Stomach (tissue), 9 donors: Measurements from ENCODE around the gene PTPRZ1. TPM values are rescaled to one million over a fixed set of nuclear protein-coding genes. Genes with fewer than 3 reads are reported as not detected.

Source experiments
- DNase-seq, 2 donors: peaks; one replicate each; pipeline versions ENCODE4 v3.0.0 to v3.0.0-alpha.2; 2013 to 2019
- H3K27ac ChIP-seq, 5 donors: fragments of 200-600 bp in 4 of 5; sonication (generic) in 4 of 5; one replicate each; pipeline ENCODE4 v1.5.1; 2013 to 2019; ENCODE audit warnings: mild to moderate bottlenecking in 1 of 5, moderate library complexity in 1 of 5
- H3K27me3 ChIP-seq, 3 donors: fragments of 200-600 bp; sonication (generic); one replicate each; pipeline ENCODE4 v1.5.1; 2017 to 2019; ENCODE audit warnings: mixed run types in 1 of 3
- H3K36me3 ChIP-seq, 4 donors: fragments of 200-600 bp; sonication (generic); 1 replicate in 3 of 4; 2 replicates in 1 of 4; pipeline ENCODE4 v1.5.1; 2016 to 2019
- H3K4me1 ChIP-seq, 4 donors: fragments of 200-600 bp; sonication (generic); one replicate each; pipeline ENCODE4 v1.5.1; 2016 to 2019
- H3K4me3 ChIP-seq, 4 donors: fragments of 200-600 bp; sonication (generic) in 3 of 4; one replicate each; pipeline ENCODE4 v1.5.1; 2016 to 2019; ENCODE audit warnings: mild to moderate bottlenecking in 1 of 4
- H3K9me3 ChIP-seq, 4 donors: fragments of 200-600 bp; sonication (generic); one replicate each; pipeline ENCODE4 v1.5.1; 2016 to 2019
- EP300 ChIP-seq: sonication (generic); formaldehyde crosslinking; IDR thresholded peaks from one replicate; pipeline ENCODE4 v1.6.1; 2017; ENCODE audit warnings: antibody characterized with exemption
- POLR2A ChIP-seq, 4 donors: fragments of 450-650 bp; IDR thresholded peaks; one replicate each; pipeline ENCODE4 v1.6.1; 2016; ENCODE audit warnings: antibody characterized with exemption in 4 of 4, control low read depth in 2 of 4, mild to moderate bottlenecking in 1 of 4, moderate library complexity in 1 of 4
- POLR2AphosphoS5 ChIP-seq, 3 donors: sonication (generic); formaldehyde crosslinking; IDR thresholded peaks; one replicate each; pipeline ENCODE4 v1.6.1; 2016; ENCODE audit warnings: antibody characterized with exemption in 3 of 3
- WGBS, 5 donors: extraction: QIAGEN DNeasy Blood & Tissue Kit in 3 of 5; methylation state at CpG; one replicate each; pipeline versions ENCODE4 v1.1.5 to v1.1.7; 2013 to 2018; 5-methylcytosine and 5-hydroxymethylcytosine counted together
- intact Hi-C: fragments of 100-400 bp; cut with DNase I; formaldehyde crosslinking; loops from one replicate; pipeline ENCODE4 v1.15.1; 2023; ENCODE audit warnings: low total_unique reads
- polyA plus RNA-seq, 3 donors: library from polyadenylated mRNA; stranded (reverse); fragments of 200-250 nt; gene quantifications; one replicate each; pipeline ENCODE4 v1.2.3, GENCODE V29; 2013
- total RNA-seq, 5 donors: library from RNA; depleted of rRNA; stranded (reverse); fragments of >200 nt; gene quantifications; one replicate each; pipeline versions ENCODE4 v1.1.0 to v1.2.3, GENCODE V29; 2014 to 2016
- TF ChIP-seq, protein P1 (sequence below), 7 experiments: fragments of 450-650 bp in 4 of 7; fragments of 200-600 bp in 3 of 7; sonication (generic) in 3 of 7; IDR thresholded peaks; one replicate each; pipeline ENCODE4 v1.5.1; 2016 to 2019; ENCODE audit warnings: antibody characterized with exemption in 7 of 7, control low read depth in 2 of 7, mild to moderate bottlenecking in 1 of 7
- donor health status: healthy with polysubstance abuse.
- donor health status: Bipolar disorder and iron deficiency.
- donor health status: healthy.

Gene PTPRZ1
- total and polyA plus RNA-seq, 8 donors: 0.29 to 31.6 (median 18.1) TPM

DNA sequence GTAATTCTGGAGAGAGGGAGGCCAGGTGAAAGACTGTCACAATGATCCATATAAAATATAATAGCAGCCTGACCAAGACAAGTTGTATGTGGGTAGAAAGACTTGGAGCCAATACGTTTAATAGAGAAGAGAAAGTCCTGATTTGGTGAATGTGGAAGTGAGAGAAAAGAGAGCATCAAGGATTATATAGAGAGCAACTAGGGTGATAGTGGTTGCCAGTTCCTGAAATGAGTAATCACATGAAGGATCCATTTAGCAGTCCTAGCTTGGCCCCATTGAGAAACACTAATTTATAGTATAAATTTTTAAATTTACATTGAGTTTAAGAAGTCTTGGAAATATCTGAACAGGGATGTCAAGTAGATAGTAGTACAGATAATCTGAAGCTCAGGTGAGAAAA, 197.1 kb downstream of the PTPRZ1 start:
- H3K4me3 ChIP-seq: no peak overlapping the region
- no peak for DNase-seq
- no peaks in the 10 kb centered on the region for H3K4me1 ChIP-seq
- no peaks in the 10 kb centered on the region for H3K27me3 ChIP-seq
- peaks cover 0 to 12% (median 5%) of the 10 kb centered on the region in 4 donors for H3K36me3 ChIP-seq
- no peaks in the 10 kb centered on the region for H3K9me3 ChIP-seq
- no peak overlapping the region for H3K27ac ChIP-seq
- TF ChIP-seq POLR2A (IDR thresholded peaks at IDR 0.05) (no peak), EP300 (no peak), POLR2AphosphoS5 (IDR thresholded peaks at IDR 0.05) (no peak)
- TF ChIP-seq, protein P1, sequence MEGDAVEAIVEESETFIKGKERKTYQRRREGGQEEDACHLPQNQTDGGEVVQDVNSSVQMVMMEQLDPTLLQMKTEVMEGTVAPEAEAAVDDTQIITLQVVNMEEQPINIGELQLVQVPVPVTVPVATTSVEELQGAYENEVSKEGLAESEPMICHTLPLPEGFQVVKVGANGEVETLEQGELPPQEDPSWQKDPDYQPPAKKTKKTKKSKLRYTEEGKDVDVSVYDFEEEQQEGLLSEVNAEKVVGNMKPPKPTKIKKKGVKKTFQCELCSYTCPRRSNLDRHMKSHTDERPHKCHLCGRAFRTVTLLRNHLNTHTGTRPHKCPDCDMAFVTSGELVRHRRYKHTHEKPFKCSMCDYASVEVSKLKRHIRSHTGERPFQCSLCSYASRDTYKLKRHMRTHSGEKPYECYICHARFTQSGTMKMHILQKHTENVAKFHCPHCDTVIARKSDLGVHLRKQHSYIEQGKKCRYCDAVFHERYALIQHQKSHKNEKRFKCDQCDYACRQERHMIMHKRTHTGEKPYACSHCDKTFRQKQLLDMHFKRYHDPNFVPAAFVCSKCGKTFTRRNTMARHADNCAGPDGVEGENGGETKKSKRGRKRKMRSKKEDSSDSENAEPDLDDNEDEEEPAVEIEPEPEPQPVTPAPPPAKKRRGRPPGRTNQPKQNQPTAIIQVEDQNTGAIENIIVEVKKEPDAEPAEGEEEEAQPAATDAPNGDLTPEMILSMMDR (IDR thresholded peaks at IDR 0.05): no peak
- intact Hi-C loops: no loop called here
- 52 to 73% (median 62%) methylated on average over 1 of the region's 1 CpG for WGBS, 5 donors

DNA sequence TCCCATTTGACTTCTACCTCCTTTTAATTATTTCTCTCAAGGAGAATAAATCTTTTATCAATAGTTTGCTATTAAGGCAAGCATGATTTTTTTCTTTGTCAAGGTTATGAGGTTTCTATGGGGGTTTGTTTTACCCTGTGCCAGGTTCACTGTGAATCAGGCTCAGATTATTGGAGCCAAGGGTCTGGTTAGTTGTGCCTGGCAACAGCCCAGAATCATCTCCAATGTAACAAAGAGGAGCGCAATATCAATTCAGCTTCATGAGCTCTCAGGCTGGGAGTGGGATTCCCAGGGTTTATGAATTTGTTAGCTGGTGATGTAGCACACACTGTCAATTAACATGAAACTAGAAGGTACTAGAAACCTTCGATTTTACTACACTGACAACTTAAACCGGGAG, 197.9 kb downstream of the PTPRZ1 start:
- Histone ChIP-seq H3K27me3 (no peaks in the 10 kb centered on the region), H3K27ac (no peak overlapping the region), H3K9me3 (no peaks in the 10 kb centered on the region), H3K4me1 (no peaks in the 10 kb centered on the region), H3K36me3 (peaks cover 0 to 19% (median 8%) of the 10 kb centered on the region in 4 donors), H3K4me3 (no peak overlapping the region)
- no peak for TF ChIP-seq POLR2A (IDR thresholded peaks at IDR 0.05)
- no peak for TF ChIP-seq POLR2AphosphoS5 (IDR thresholded peaks at IDR 0.05)
- TF ChIP-seq, protein P1 (IDR thresholded peaks at IDR 0.05): no peak
- TF ChIP-seq EP300: no peak
- 87 to 97% (median 92%) methylated on average over 3 of the region's 3 CpGs for WGBS, 5 donors
- DNase-seq: no peak
- intact Hi-C loops: no loop called here

DNA sequence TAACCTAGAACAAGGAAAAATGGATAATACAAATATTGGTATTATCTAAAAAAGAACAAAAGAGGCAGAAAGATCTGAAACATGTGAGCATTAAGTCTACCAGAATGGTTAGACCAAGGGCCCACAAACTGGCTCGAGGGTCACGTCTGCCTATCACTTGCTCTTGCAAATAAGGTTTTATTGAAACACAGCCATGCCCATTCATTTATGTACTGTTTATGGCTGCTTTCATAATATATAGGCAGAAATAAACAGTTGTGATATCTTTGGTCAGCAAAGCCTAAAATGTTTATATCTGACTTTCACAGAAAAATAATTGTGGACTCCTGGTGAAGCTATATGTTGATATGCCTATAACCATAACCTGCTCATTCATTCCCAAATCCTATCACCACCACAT, 199.3 kb downstream of the PTPRZ1 start:
- Histone ChIP-seq H3K36me3 (peaks cover 6 to 33% (median 21%) of the 10 kb centered on the region in 4 donors), H3K4me3 (no peak overlapping the region), H3K9me3 (no peaks in the 10 kb centered on the region), H3K27me3 (no peaks in the 10 kb centered on the region), H3K4me1 (no peaks in the 10 kb centered on the region), H3K27ac (no peak overlapping the region)
- intact Hi-C loops: no loop called here
- DNase-seq: no peak
- WGBS, 5 donors: 72 to 87% (median 85%) methylated on average over 2 of the region's 2 CpGs
- TF ChIP-seq, protein P1 (IDR thresholded peaks at IDR 0.05): no peak
- no peak for TF ChIP-seq POLR2A (IDR thresholded peaks at IDR 0.05)
- no peak for TF ChIP-seq EP300
- no peak for TF ChIP-seq POLR2AphosphoS5 (IDR thresholded peaks at IDR 0.05)

DNA sequence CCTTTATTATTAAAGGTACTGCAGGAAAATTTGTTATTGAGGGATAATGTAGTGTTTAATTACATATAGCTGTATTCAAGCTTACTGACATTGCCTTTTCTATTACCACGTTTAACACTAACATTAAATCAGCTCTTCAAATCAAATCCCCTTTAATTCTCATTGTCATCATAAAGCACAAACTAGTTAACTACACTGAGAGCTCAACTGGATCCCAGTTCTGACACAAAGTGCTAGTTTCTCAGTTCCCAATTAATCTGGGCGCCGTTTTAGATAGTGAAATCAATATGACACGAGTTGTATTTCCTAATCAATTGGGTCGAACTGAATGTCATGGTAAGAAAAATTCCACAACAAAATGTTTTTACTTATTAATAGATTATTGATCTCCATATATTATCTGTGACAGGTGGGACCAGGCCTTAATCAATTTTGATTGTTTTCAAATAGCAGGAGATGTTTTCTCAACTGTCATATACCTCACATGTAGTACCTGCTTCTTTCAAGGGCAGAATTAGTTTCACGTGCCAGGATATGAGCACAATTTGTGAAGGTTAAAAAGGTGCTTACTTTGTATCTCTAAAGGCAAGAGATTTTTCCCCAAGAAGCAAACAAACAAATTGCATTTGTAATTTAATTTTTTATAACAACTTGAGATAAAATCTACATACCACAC, 200.1 kb downstream of the PTPRZ1 start:
- peaks cover 6 to 41% (median 29%) of the 10 kb centered on the region in 4 donors for H3K36me3 ChIP-seq
- TF ChIP-seq EP300 (no peak), POLR2AphosphoS5 (IDR thresholded peaks at IDR 0.05) (no peak), POLR2A (IDR thresholded peaks at IDR 0.05) (no peak)
- TF ChIP-seq, protein P1 (IDR thresholded peaks at IDR 0.05): no peak
- 80 to 88% (median 84%) methylated on average over 6 of the region's 6 CpGs for WGBS, 5 donors
- no peaks in the 10 kb centered on the region for H3K9me3 ChIP-seq
- H3K4me3 ChIP-seq: no peak overlapping the region
- H3K27ac ChIP-seq: no peak overlapping the region
- H3K4me1 ChIP-seq: no peaks in the 10 kb centered on the region
- intact Hi-C loops: no loop called here
- DNase-seq: no peak
- H3K27me3 ChIP-seq: no peaks in the 10 kb centered on the region
